ENCODE measurements around the gene FAN1. TPM values are rescaled to one million over a fixed set of nuclear protein-coding genes. Genes with fewer than 3 reads are reported as not detected.

Gene FAN1
- total and polyA plus RNA-seq, 9 of the 15 experiments (the other 6 are each of a cell fraction or from before 2014, with no cell fraction given): 1.5 to 16.8 (median 12.0) TPM

- no peak overlapping the region for H3K27ac ChIP-seq (ENCODE audit: extremely low read depth, low read depth, low read length)
- ATAC-seq (no peak), FAIRE-seq (no peak), DNase-seq (ENCODE audit: extremely low read depth in 1 of 4, low spot score in 3 of 4) (peak in 2 of 4 experiments; percentile 14 to 17)
- H3K4me1 ChIP-seq (replicated peaks in 1 of 2; ENCODE audit: control insufficient read depth in 2 of 2, insufficient read depth in 2 of 2, low read length in 2 of 2): no peaks in the 10 kb centered on the region
- TF ChIP-seq MCM3 (IDR thresholded peaks at IDR 0.05) (no peak), NFIC (IDR thresholded peaks at IDR 0.05) (peak; percentile 38), ZNF589 (CRISPR knock-in tag; IDR thresholded peaks at IDR 0.05; ENCODE audit: low read depth) (no peak), ZNF668 (CRISPR knock-in tag; IDR thresholded peaks at IDR 0.05) (no peak), LARP7 (IDR thresholded peaks at IDR 0.05) (no peak), NCOA2 (IDR thresholded peaks at IDR 0.05; ENCODE audit: partially characterized antibody in 2 of 2) (peak in 1 of 2 experiments; percentile 57), CBX1 (IDR thresholded peaks at IDR 0.05; ENCODE audit: low read depth) (no peak)
- TF ChIP-seq, protein P1, sequence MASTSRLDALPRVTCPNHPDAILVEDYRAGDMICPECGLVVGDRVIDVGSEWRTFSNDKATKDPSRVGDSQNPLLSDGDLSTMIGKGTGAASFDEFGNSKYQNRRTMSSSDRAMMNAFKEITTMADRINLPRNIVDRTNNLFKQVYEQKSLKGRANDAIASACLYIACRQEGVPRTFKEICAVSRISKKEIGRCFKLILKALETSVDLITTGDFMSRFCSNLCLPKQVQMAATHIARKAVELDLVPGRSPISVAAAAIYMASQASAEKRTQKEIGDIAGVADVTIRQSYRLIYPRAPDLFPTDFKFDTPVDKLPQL (IDR thresholded peaks at IDR 0.05; ENCODE audit: extremely low read depth, insufficient read length): no peak
- TF ChIP-seq, protein P2, sequence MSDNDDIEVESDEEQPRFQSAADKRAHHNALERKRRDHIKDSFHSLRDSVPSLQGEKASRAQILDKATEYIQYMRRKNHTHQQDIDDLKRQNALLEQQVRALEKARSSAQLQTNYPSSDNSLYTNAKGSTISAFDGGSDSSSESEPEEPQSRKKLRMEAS (CRISPR knock-in tag; IDR thresholded peaks at IDR 0.05): no peak
- H3K36me3 ChIP-seq (ENCODE audit: control insufficient read depth, insufficient read depth, low read length): peaks cover 58% of the 10 kb centered on the region
- H3K4me2 ChIP-seq (ENCODE audit: insufficient read depth, low read length): no peak overlapping the region
- H3K9me3 ChIP-seq (replicated peaks; ENCODE audit: control insufficient read depth, insufficient read depth, low read depth, low read length): no peaks in the 10 kb centered on the region
- no peaks in the 10 kb centered on the region; a peak in 1 of 5 replicates for H3K27me3 ChIP-seq (ENCODE audit: control insufficient read depth in 2 of 2, insufficient read depth in 2 of 2, low read length in 2 of 2)
- no TSS peak for BruUV-seq (replicated peaks)
- H2AFZ ChIP-seq (ENCODE audit: low read depth, low read length): no peak overlapping the region
- CTCF ChIA-PET (ENCODE audit: low intra/inter-chr PET ratio): no interaction called here
- 69% methylated on average over 10 of the region's 10 CpGs for WGBS (ENCODE audit: insufficient coverage, low coverage, missing lambda C conversion rate)
- H3K79me2 ChIP-seq (ENCODE audit: control insufficient read depth, insufficient read depth, low read length): no peaks in the 10 kb centered on the region
- POLR2A ChIA-PET: interaction anchor here (0.7 to 0.9 kb wide), 2 partner anchors 15 to 30 kb away, joined by 3 read pairs; no protein-coding TSS in a partner anchor
- 0 out of 2 replicates have a peak, but pooled peaks cover 6% of the 10 kb centered on the region for H4K20me1 ChIP-seq (replicated peaks; ENCODE audit: control insufficient read depth, insufficient read depth, low read length)
- intact Hi-C loops (cut with micrococcal nuclease): no loop called here
- in situ Hi-C loops (cut with MboI): no loop called here
- H3K9ac ChIP-seq (ENCODE audit: insufficient read depth in 1 of 2, low read depth in 2 of 2, low read length in 2 of 2): no peak overlapping the region
- no peak overlapping the region for H3K4me3 ChIP-seq
- no peaks in the 10 kb centered on the region for H3K9me1 ChIP-seq (ENCODE audit: control insufficient read depth, insufficient read depth, low read length)
Observed at GRCh38 chr15:30929064-30929669, 25.5 kb downstream of the FAN1 start.
